Endothelial cell of umbilical vein (primary cell): ENCODE measurements around the gene STX4. TPM values are rescaled to one million over a fixed set of nuclear protein-coding genes. Genes with fewer than 3 reads are reported as not detected.
A peak's percentile ranks its signal among the peaks of the same experiment; 100 is the strongest.

Experiments
- BruUV-seq: library from RNA; stranded (reverse); fragments of 400-500 nt; replicated peaks from 2 replicates; lab custom pipeline; 2021; lab: Mats Ljungman, UMichigan
- CTCF ChIA-PET: fragments of 300-600, 350-600 bp; sonication (Branson Sonifier 250); formaldehyde crosslinking; loops from one replicate; lab custom pipeline; 2021; ENCODE audit warnings: antibody characterized with exemption, inconsistent platforms; lab: Charles Lee
- POLR2A ChIA-PET: fragments of 300-600, 350-600 bp; sonication (Branson Sonifier 250); formaldehyde crosslinking; loops from one replicate; lab custom pipeline; 2021; ENCODE audit warnings: antibody characterized with exemption, inconsistent platforms; lab: Charles Lee
- DNase-seq: peaks from one replicate; pipeline ENCODE4 v3.0.0-alpha.2; 2011; ENCODE audit warnings: low read depth, low spot score
- FAIRE-seq: peaks from 2 replicates; lab custom pipeline; 2011; peaks lifted over from hg19 to GRCh38; lab: Jason Lieb, UNC
- H2AFZ ChIP-seq: 2 replicates; pipeline ENCODE4 v1.6.0; 2012; ENCODE audit warnings: low read depth, low read length, control low read depth, inconsistent platforms
- H3K27ac ChIP-seq: 2 replicates; pipeline ENCODE4 v1.5.1; 2011; ENCODE audit warnings: low read depth, mild to moderate bottlenecking, control low read depth, low read length, moderate library complexity; ENCODE audit not compliant: insufficient read depth
- H3K27me3 ChIP-seq, 2 experiments: 2 replicates each; pipeline versions ENCODE4 v1.6.0 to v1.6.1; 2011; ENCODE audit warnings: low read length in 2 of 2, mixed read lengths in 1 of 2; ENCODE audit not compliant: control insufficient read depth in 2 of 2, insufficient read depth in 2 of 2
- H3K36me3 ChIP-seq, 2 experiments: 2 replicates in 1 of 2; 3 replicates in 1 of 2; pipeline ENCODE4 v1.5.1; 2011; ENCODE audit warnings: low read length in 2 of 2, mild to moderate bottlenecking in 1 of 2, moderate library complexity in 1 of 2; ENCODE audit not compliant: control insufficient read depth in 2 of 2, insufficient read depth in 2 of 2; ENCODE audit errors: extremely low read depth in 1 of 2
- H3K4me1 ChIP-seq: 3 replicates; pipeline ENCODE4 v1.5.1; 2011; ENCODE audit warnings: mild to moderate bottlenecking, low read length; ENCODE audit not compliant: control insufficient read depth, insufficient read depth; ENCODE audit errors: extremely low read depth
- H3K4me2 ChIP-seq: 2 replicates; pipeline ENCODE4 v1.6.1; 2011; ENCODE audit warnings: low read length, control low read depth, mixed read lengths; ENCODE audit not compliant: insufficient read depth
- H3K4me3 ChIP-seq, 3 experiments: fragments of 200-600 bp in 1 of 3; sonication (generic), shearing (Covaris generic) in 1 of 3; replicated peaks in 1 of 3; 2 replicates each; pipeline ENCODE4 v1.5.1; 2011 to 2016; ENCODE audit warnings: control low read depth in 3 of 3, low read length in 3 of 3, mild to moderate bottlenecking in 2 of 3, inconsistent platforms in 1 of 3, low read depth in 1 of 3, moderate library complexity in 1 of 3; ENCODE audit not compliant: insufficient read depth in 1 of 3
- H3K79me2 ChIP-seq: 2 replicates; pipeline ENCODE4 v1.6.0; 2012; ENCODE audit warnings: low read length, inconsistent platforms; ENCODE audit not compliant: control insufficient read depth, insufficient read depth
- H3K9ac ChIP-seq: replicated peaks from 2 replicates; pipeline ENCODE3; 2011; ENCODE audit warnings: low read length, control low read depth; ENCODE audit not compliant: insufficient read depth; ENCODE audit errors: extremely low read depth
- H3K9me1 ChIP-seq: replicated peaks from 3 replicates; pipeline ENCODE4 v1.6.0; 2011; ENCODE audit warnings: mild to moderate bottlenecking, low read length; ENCODE audit not compliant: control insufficient read depth, insufficient read depth; ENCODE audit errors: extremely low read depth
- H3K9me3 ChIP-seq: replicated peaks from 2 replicates; pipeline ENCODE4 v1.5.1; 2012; ENCODE audit warnings: low read length, inconsistent platforms; ENCODE audit not compliant: control insufficient read depth, insufficient read depth
- H4K20me1 ChIP-seq: replicated peaks from 2 replicates; pipeline ENCODE3; 2011; ENCODE audit warnings: mild to moderate bottlenecking, low read length; ENCODE audit not compliant: control insufficient read depth, insufficient read depth; ENCODE audit errors: extremely low read depth
- FOS ChIP-seq: IDR thresholded peaks from 2 replicates; pipeline ENCODE4 v1.6.1; 2011; ENCODE audit warnings: mild to moderate bottlenecking, low read length, moderate library complexity, borderline replicate concordance; ENCODE audit not compliant: insufficient read depth
- GATA2 ChIP-seq: IDR thresholded peaks from 2 replicates; pipeline ENCODE4 v1.7.0; 2011; ENCODE audit warnings: low read depth, mild to moderate bottlenecking, moderate library complexity, mixed read lengths, low read length; ENCODE audit not compliant: insufficient read length, insufficient read depth
- JUN ChIP-seq: IDR thresholded peaks from 2 replicates; pipeline ENCODE4 v1.6.1; 2011; ENCODE audit warnings: borderline replicate concordance, low read depth; ENCODE audit not compliant: insufficient read length, insufficient read depth
- POLR2A ChIP-seq: IDR thresholded peaks from 2 replicates; pipeline ENCODE4 v1.6.1; 2012; ENCODE audit warnings: low read depth, mild to moderate bottlenecking, control low read depth, low read length
- POLR2AphosphoS5 ChIP-seq: IDR thresholded peaks from 2 replicates; pipeline ENCODE4 v1.6.1; 2012; ENCODE audit warnings: low read depth, mild to moderate bottlenecking, control low read depth, low read length, moderate library complexity; ENCODE audit not compliant: insufficient read depth
- dilution Hi-C: fragments of 300-500 bp; cut with MboI; formaldehyde crosslinking; loops from one replicate; pipeline ENCODE4 v1.15.0; 2019; ENCODE audit warnings: low sequenced_read_pairs; ENCODE audit not compliant: extremely low pct_ligation_motif_present
- intact Hi-C: fragments of 100-400 bp; cut with micrococcal nuclease; formaldehyde crosslinking; loops from one replicate; pipeline ENCODE4 v1.10.0; 2022
- polyA plus RNA-seq, 4 experiments: library from polyadenylated mRNA; depleted of rRNA in 3 of 4; stranded (reverse) in 3 of 4; unstranded in 1 of 4; fragments of >200 nt; gene quantifications; 2 replicates each; pipeline versions ENCODE4 v1.2.1 to v1.2.3, GENCODE V29; 2011 to 2012; ENCODE audit warnings: missing spikeins in 1 of 4
- total RNA-seq: library from RNA; stranded (reverse); gene quantifications from 2 replicates; pipeline ENCODE4 v1.2.3, GENCODE V29; 2021
- TF ChIP-seq, protein P1 (sequence below), 2 donors: IDR thresholded peaks; 1 replicate in 1 of 2; 2 replicates in 1 of 2; pipeline ENCODE4 v1.5.1; 2011; ENCODE audit warnings: low read length in 2 of 2, mild to moderate bottlenecking in 2 of 2, moderate library complexity in 2 of 2, control low read depth in 1 of 2, inconsistent platforms in 1 of 2, low read depth in 1 of 2; ENCODE audit not compliant: insufficient read depth in 1 of 2; ENCODE audit errors: extremely low read depth in 1 of 2

The STX4 gene
- total and polyA plus RNA-seq, 2 donors (not counting 3 experiments of a cell fraction or from before 2014, with no cell fraction given), result 49.5 to 65.2 TPM

- ChIA-PET CTCF (no interaction called here), POLR2A (no interaction called here)
- H3K79me2 ChIP-seq, result no peaks in the 10 kb centered on the region
- DNase-seq (peak; percentile 37), FAIRE-seq (peak; percentile 56)
- TF ChIP-seq FOS, result peak; percentile 90
- TF ChIP-seq, protein P1, sequence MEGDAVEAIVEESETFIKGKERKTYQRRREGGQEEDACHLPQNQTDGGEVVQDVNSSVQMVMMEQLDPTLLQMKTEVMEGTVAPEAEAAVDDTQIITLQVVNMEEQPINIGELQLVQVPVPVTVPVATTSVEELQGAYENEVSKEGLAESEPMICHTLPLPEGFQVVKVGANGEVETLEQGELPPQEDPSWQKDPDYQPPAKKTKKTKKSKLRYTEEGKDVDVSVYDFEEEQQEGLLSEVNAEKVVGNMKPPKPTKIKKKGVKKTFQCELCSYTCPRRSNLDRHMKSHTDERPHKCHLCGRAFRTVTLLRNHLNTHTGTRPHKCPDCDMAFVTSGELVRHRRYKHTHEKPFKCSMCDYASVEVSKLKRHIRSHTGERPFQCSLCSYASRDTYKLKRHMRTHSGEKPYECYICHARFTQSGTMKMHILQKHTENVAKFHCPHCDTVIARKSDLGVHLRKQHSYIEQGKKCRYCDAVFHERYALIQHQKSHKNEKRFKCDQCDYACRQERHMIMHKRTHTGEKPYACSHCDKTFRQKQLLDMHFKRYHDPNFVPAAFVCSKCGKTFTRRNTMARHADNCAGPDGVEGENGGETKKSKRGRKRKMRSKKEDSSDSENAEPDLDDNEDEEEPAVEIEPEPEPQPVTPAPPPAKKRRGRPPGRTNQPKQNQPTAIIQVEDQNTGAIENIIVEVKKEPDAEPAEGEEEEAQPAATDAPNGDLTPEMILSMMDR (IDR thresholded peaks at IDR 0.05; ENCODE audit: extremely low read depth in 1 of 2, insufficient read depth in 1 of 2, low read depth in 1 of 2, low read length in 2 of 2), result no peak
- peak; percentile 21 for TF ChIP-seq JUN
- no peak overlapping the region for H3K27ac ChIP-seq
- no peaks in the 10 kb centered on the region for H3K27me3 ChIP-seq
- H3K9ac ChIP-seq, result no peak overlapping the region
- H3K4me1 ChIP-seq, result peaks cover 2% of the 10 kb centered on the region
- intact Hi-C loops, result no loop called here
- no peaks in the 10 kb centered on the region for H4K20me1 ChIP-seq
- BruUV-seq, result no TSS peak
- H3K9me3 ChIP-seq, result no peaks in the 10 kb centered on the region
- no peaks in the 10 kb centered on the region for H3K9me1 ChIP-seq
- no peak overlapping the region for H3K4me2 ChIP-seq
- dilution Hi-C loops, result no loop called here
- no peaks in the 10 kb centered on the region for H3K36me3 ChIP-seq
- no peak overlapping the region for H3K4me3 ChIP-seq
- no peak overlapping the region for H2AFZ ChIP-seq
Observed at GRCh38 chr16:31052114-31052513, 18.8 kb downstream of the STX4 start.

- BruUV-seq, result no TSS peak
- H3K27ac ChIP-seq, result no peak overlapping the region
- DNase-seq, result no peak
- CTCF ChIA-PET, result no interaction called here
- H3K36me3 ChIP-seq, result peaks cover 0 to 2% of the 10 kb centered on the region in 2 experiments
- H3K27me3 ChIP-seq, result no peaks in the 10 kb centered on the region
- TF ChIP-seq GATA2 (no peak), POLR2A (no peak), FOS (no peak), POLR2AphosphoS5 (no peak)
- TF ChIP-seq, protein P1 (IDR thresholded peaks at IDR 0.05; ENCODE audit: extremely low read depth in 1 of 2, insufficient read depth in 1 of 2, low read depth in 1 of 2, low read length in 2 of 2), result no peak
- H3K79me2 ChIP-seq, result no peaks in the 10 kb centered on the region
- no peak overlapping the region for H3K4me3 ChIP-seq
- POLR2A ChIA-PET, result interaction anchor here (0.7 kb wide), 2 partner anchors 87 to 805 kb away, joined by 4 to 6 read pairs; no protein-coding TSS in a partner anchor
- H2AFZ ChIP-seq, result no peak overlapping the region
- no peaks in the 10 kb centered on the region for H3K9me3 ChIP-seq
- H3K4me1 ChIP-seq, result peaks cover 2% of the 10 kb centered on the region
- H3K4me2 ChIP-seq, result no peak overlapping the region
- no peaks in the 10 kb centered on the region for H4K20me1 ChIP-seq
- FAIRE-seq, result no peak
- H3K9me1 ChIP-seq, result no peaks in the 10 kb centered on the region
- dilution Hi-C loops, result no loop called here
- intact Hi-C loops, result no loop called here
- H3K9ac ChIP-seq, result no peak overlapping the region
Observed at GRCh38 chr16:31055613-31056012, 22.3 kb downstream of the STX4 start.
